GM18861 (cell line): ENCODE data around the gene GALNT10.

Source experiments
- ATAC-seq: cut with Tn5 transposase; IDR thresholded peaks from one replicate; pipeline ENCODE4 v1.9.1; 2021; ENCODE audit not compliant: unreplicated experiment

Gene GALNT10

GRCh38 chr5:154262342-154262741, 71.8 kb downstream of the GALNT10 start:
- ATAC-seq, result no peak

DNA sequence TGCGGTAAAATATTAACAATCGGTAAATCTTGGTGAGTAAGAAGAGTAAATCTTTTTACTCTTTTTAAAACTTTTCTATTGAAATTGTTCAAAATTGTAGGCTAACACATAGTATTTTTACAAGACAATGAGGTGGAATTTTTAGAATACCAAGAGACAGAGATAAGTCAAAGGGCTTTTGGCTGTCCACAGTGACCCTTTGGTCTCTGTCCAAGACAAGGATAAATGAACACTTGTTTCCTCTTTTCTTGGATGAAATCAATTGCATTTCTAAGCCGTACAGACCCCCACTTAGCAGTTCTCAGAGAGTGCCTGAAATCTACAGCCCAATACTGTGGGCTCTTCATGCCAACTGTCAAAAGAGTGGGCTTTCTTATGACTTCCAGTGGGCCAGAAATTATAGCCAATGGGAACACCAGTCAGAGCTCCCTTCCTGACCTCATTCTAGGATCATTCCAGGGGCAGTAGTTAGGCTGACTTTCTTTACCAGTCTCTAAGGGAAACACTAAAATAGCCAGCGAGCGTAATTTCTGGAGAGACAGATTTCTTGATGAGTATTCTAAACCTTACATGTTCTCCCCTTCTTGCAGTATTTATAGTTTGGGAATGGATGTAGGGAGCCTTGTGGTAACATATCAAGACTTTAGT, 74.1 kb downstream of the GALNT10 start:
- no peak for ATAC-seq

GRCh38 chr5:154265197-154265773, 74.8 kb downstream of the GALNT10 start:
- no peak for ATAC-seq

GRCh38 chr5:154267516-154267915, 77.0 kb downstream of the GALNT10 start:
- ATAC-seq, result no peak

DNA sequence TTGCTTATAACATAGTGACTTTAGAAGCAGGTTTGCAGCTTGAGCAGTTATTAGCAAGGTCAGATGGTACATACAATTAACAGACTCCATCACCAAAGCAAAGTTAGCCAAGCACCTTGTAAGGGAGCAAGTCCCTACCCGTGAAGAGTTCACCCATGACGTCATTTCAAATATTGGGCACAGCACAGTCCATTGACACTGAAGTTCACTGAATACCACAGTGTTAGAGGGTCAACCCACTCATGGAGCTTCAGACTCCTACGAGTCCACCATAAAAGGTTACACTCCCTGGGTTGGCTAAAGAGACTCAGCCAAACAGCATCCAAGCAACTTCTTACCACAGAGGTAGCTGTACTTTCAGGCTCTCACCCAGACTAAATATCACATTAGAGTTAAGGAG, 77.5 kb downstream of the GALNT10 start:
- ATAC-seq, result no peak

DNA sequence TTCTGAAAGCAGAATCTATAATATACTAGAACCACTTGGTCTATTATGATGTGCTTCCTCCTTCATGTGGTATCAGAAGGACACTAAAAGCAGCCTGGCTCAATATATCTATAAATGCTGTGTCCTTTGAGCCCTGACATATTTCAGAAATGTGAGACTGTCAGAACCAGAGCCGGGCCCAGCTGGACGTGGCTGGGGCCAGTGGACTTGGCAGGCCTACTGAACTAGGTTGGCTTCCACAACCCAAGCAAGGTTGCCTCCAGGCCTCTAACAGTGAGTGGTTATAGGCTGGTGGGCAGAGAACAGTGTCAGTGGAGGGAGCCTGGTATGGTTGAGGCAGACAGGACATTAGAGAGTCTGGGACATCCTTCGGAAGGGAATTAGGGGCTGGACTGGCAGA, 78.9 kb downstream of the GALNT10 start:
- ATAC-seq, result no peak

DNA sequence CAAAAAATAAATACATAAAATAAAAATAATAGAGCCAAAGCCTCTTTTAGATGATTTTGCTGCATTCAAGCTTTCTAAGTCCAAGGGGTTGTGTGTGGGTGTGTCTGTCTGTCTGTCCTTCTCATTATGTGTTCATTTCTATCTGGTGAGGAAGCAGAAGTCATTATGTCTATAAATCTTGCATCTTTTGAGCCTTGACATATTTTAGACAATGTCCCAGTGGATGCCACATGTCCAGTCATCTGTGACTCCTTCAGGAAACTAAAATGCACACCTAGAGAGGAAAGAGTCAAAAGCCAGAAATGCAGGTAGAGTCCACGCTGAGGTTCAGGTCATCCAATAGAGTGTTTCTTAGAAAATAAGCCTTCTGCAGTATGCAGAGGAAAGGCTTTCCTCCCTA, 80.9 kb downstream of the GALNT10 start:
- no peak for ATAC-seq

DNA sequence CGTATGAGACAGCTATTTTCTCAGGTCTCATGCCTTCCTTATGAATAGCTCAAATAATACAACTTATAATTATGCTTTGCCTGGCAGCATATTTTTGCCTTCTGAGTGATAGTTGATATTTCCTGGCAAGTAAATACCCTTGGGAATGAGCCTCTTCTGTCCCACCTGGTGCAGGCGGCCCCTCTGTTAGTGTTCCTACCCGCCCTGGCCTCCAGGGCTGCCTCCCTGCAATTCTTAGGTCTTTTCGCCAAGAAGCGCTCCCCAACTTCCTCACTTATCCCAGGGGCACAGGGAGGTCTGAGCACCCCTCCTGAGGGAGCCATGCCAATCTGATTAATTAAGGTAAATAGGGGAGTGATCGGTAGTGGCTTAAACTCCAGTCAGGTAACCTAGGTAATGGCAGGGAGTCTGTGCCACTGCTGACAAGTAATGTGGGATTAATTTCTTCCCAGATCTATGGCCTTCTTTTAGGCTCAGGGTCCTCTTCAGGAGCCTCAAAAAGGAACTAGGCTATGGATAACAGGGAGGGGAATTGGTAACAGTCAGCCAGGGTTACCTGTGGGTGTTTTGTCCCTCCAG, 81.5 kb downstream of the GALNT10 start:
- ATAC-seq, result no peak

DNA sequence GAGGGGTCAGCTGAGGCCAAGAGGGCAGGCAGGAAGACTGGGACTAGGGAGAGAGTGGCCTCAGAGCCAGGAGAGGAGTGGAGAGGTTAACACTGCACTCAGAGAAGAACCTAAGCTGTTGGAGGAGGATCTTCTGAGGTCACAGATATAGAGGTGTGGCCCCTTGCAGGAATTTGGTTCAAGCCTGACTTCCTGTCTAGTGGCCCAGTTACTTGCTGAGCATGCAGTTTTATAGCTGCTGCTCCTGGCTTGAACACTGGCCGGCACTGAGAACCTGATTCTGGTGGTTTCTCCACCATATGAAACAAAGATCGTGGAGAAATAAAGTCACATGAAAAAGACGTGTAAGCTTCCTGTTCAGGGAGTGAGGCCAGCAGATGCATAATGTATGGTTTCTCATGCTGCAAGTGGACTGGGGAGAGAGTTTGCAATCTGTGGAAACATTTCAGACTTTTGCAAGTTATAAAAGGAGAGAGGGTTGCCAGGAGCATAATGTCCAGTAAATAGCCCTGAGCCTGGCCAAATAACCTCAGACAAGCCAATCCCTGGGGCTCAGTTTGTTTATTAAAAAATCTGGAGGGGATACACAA, 82.6 kb downstream of the GALNT10 start:
- no peak for ATAC-seq

DNA sequence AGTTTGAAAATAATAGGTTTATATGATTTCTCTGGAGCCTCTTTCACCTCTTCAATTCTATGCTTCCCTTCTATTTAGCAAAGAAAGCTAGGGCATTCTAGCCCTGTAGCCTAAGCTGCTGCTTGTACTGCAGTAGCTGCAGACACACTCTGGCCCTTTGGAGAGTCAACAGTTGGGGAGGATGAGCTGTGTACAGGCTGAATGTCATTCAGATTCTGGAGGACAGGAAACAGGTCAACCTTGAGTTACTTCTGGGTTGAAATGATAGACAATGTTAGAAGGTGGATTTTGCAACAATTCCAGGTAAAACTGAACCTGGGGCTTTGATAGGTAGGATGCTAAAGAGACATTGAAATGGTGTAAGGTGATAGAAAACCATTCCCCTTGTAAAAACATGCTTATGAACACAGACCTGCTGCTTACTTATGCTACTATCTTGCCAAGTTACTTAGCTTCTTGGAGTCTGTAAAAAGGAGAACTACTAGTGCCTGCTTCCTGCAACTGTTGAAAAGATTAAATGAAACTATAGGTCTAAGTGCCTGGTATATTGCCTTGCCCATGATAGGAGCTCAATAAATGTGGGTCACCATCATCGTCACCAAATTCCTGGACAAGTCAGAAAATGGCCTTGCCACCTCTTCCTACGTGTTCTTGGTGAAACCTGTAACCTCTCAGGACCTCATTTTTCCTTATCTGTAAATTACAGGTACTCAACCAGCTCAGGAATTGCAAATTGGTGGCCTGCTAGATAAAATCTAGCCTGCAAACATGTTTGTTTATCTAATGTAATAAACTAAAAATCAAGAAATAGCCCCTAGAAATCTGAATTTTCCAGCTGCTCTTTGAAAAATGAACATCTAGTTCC, 83.7 kb downstream of the GALNT10 start:
- no peak for ATAC-seq

DNA sequence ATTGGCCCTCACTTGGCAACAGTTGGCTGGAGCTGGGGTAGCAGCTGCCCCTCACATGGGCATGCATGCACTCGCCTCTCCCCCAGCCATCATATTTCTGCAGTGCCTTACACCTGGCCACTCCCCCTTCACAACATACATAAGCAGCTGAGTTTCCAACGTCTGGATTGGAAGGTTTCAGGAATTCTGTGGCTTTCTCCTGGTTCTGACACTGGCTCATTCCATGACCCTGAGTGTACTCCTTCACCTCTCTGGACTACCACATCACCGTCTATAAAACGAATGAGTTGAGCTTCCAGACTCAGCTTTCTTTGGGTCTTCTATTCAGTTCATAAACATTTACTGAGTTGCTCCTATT, 84.3 kb downstream of the GALNT10 start:
- no peak for ATAC-seq

GRCh38 chr5:154275566-154275965, 85.0 kb downstream of the GALNT10 start:
- no peak for ATAC-seq

- no peak for ATAC-seq
These were observed 85.9 kb downstream of the GALNT10 start for GRCh38 chr5:154276261-154276972.

DNA sequence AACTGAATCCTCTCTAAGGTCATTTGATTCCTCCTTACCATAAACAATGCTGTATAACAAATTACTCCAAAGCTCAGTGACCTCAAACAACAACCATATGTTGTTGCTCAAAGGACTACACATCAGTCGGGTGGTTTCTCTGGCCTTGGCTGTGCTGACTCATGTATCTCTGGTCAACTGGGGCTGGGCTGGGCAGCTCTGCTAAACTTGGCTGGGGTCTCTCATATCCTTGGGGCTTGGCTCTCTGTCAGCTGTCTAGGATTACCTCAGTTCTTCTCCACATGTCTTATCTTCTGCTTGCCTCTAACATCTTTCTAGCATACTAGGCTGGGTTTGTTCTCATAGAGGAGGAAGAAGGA, 86.4 kb downstream of the GALNT10 start:
- ATAC-seq, result no peak

- ATAC-seq, result no peak
These were observed 87.0 kb downstream of the GALNT10 start for GRCh38 chr5:154277499-154277898.

GRCh38 chr5:154278186-154278585, 87.7 kb downstream of the GALNT10 start:
- no peak for ATAC-seq

GRCh38 chr5:154278908-154279307, 88.4 kb downstream of the GALNT10 start:
- peak; percentile 68 for ATAC-seq

- ATAC-seq, result peak; percentile 95
These were observed 93.9 kb downstream of the GALNT10 start for GRCh38 chr5:154284433-154284832.

- ATAC-seq, result no peak
These were observed 95.3 kb downstream of the GALNT10 start for GRCh38 chr5:154285661-154286408.

DNA sequence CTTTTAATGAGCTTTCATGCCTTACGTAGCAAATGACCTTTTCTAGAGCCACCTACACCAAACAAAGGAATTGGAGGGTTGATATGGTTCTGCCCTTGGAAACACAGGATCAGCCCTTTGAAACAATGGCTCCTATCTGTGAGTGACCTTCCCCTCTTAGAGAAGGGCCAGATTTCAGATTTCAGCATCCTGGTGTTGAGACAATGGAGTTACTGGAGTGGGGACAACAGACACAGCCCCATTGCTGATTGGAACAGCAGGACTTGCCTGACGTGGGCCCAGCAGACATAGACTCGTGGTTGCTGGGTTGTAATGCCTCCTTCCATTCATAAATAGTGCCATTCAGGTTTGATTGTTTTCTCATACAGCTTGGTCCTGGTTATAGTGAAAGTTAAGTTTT, 96.0 kb downstream of the GALNT10 start:
- no peak for ATAC-seq
